ENCODE data around the gene MOG. TPM values are rescaled to one million over a fixed set of nuclear protein-coding genes. Genes with fewer than 3 reads are reported as not detected.

The MOG gene
- total RNA-seq, 3 donors from 2014 or later: not detected

DNA sequence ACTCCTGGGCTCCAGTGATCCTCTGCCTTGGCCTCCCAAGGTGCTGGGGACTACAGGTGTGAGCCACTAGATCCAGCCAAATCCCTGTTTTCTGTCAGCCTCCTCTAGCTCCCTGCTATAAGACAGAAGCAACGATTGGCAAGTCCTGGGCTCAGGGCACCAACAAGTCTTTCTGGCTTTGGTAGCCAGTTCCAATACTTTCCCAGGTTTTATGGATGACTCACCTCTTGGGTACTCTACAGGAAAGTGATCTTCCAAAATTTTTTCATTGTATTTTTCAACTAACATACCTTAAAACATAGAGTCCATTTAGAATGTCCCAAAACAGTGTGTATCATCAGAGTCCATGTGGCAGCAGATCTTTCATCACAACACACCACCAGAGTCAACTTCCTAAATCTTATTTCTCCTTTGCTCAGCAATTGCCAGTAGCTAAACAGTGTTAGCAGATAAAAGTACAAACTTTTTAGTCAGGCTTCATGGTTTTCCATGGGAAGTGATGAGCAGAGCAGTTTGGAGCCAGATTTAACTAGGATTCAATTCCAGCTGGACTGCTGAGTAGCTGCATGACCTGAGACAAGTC, 37.2 kb upstream of the MOG start:
- H3K4me1 ChIP-seq (ENCODE audit: low read depth): no peaks in the 10 kb centered on the region
- ATAC-seq (no peak), DNase-seq (no peak)
- TF ChIP-seq, protein P1, sequence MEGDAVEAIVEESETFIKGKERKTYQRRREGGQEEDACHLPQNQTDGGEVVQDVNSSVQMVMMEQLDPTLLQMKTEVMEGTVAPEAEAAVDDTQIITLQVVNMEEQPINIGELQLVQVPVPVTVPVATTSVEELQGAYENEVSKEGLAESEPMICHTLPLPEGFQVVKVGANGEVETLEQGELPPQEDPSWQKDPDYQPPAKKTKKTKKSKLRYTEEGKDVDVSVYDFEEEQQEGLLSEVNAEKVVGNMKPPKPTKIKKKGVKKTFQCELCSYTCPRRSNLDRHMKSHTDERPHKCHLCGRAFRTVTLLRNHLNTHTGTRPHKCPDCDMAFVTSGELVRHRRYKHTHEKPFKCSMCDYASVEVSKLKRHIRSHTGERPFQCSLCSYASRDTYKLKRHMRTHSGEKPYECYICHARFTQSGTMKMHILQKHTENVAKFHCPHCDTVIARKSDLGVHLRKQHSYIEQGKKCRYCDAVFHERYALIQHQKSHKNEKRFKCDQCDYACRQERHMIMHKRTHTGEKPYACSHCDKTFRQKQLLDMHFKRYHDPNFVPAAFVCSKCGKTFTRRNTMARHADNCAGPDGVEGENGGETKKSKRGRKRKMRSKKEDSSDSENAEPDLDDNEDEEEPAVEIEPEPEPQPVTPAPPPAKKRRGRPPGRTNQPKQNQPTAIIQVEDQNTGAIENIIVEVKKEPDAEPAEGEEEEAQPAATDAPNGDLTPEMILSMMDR (IDR thresholded peaks at IDR 0.05): no peak
- intact Hi-C loops (cut with DNase I, micrococcal nuclease): no loop called here
- no peaks in the 10 kb centered on the region for H3K9me3 ChIP-seq
- H3K36me3 ChIP-seq (ENCODE audit: low read depth): no peaks in the 10 kb centered on the region
- no peak overlapping the region for H3K4me3 ChIP-seq

DNA sequence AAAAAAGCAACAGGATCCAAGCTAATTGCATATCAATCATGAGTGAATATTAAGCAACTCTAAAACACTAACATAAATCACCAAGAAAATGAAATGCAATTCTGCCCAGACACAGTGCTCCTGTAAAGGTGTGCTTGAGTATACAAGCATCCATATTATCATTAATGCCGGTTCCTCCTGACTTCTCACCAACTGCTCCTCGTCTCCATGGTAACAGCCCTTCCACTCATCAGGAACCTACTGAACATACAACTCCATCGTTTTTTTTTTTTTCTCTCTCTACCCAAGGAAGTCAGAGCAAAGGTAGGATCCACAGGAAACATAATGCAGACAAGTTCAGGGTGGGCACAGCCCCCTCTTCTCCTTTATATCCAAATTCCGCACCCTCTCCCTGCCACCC, 36.3 kb upstream of the MOG start:
- ATAC-seq (no peak), DNase-seq (no peak)
- H3K9me3 ChIP-seq: no peaks in the 10 kb centered on the region
- no peaks in the 10 kb centered on the region for H3K4me1 ChIP-seq (ENCODE audit: low read depth)
- H3K4me3 ChIP-seq: no peak overlapping the region
- no peaks in the 10 kb centered on the region for H3K36me3 ChIP-seq (ENCODE audit: low read depth)
- intact Hi-C loops (cut with DNase I, micrococcal nuclease): no loop called here
- TF ChIP-seq, protein P1 (IDR thresholded peaks at IDR 0.05): no peak

GRCh38 chr6:29624520-29624961, 32.4 kb upstream of the MOG start:
- intact Hi-C loops (cut with DNase I, micrococcal nuclease): no loop called here
- DNase-seq (no peak), ATAC-seq (no peak)
- Histone ChIP-seq H3K4me3 (no peak overlapping the region), H3K9me3 (no peaks in the 10 kb centered on the region), H3K36me3 (ENCODE audit: low read depth) (no peaks in the 10 kb centered on the region), H3K4me1 (ENCODE audit: low read depth) (peaks cover 9% of the 10 kb centered on the region)
- TF ChIP-seq, protein P1 (IDR thresholded peaks at IDR 0.05): no peak

DNA sequence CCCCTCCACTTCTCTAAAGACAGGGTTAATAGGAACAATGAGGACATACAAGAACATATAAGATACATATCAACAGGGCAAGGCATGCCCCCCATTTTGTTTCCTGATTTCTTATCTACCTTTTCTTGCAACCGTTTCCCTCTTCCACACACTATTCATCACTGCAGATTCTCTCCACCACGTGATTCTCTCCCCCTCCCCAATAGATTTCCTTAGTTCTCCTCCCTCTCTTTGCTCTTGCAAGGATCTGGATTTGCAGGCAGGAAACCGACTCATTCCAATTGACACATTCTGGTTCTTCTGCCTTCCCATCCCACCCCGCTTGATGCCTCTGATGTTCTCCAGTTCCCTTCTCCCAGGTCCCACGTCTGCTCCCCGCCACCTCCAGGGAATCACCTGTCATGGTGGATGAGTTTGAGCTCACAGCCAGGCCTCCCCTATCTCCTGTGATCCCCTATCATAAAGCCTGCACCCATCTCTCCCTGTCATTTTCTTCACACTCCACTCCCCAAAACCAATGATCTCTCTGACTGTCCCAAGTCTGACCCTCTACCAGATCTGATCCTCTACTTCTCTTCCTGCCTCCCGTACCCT, 31.5 kb upstream of the MOG start:
- no peak for ATAC-seq
- intact Hi-C loops (cut with DNase I, micrococcal nuclease): no loop called here

DNA sequence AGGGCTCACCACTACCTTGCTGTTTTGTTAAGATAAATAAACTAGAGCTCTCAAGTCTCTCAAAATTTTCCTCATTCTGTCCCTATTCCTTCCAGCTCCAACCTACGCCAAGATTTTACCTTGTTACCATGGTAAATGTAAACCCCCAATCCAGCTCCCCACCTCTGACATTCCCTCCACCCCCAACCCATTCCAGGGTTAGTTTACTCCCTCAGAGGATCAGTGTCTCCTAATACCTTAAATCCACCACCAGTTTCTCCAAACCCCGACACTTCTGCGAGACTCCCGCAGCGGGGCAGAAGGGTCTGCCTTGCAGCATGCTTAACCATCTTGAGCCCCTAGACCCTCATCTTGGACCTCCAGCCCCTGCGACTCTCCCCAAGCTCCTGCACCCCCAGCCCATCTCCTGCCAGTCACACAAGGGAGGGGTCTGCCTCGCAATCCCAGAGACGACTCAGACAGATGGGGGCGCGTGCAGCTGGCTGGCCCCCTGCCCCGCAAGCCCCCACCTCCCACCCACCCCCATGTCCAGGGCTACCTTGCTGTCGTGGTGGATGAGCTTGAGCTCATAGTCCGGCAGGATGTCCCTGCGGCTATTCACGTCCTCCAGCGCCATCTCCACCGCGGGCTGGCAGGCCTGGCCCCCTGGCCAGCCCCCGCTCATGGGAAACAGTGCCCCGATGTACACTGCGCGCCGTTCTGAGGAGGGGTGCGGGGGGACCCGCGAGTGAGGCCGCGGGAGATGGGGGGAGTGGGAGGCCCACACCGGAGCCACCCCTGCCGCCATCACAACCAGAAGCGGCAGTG, 29.7 kb upstream of the MOG start:
- peaks cover 15% of the 10 kb centered on the region for H3K4me1 ChIP-seq (ENCODE audit: low read depth)
- intact Hi-C loops (cut with DNase I, micrococcal nuclease): no loop called here
- no peaks in the 10 kb centered on the region for H3K9me3 ChIP-seq
- no peaks in the 10 kb centered on the region for H3K36me3 ChIP-seq (ENCODE audit: low read depth)
- ATAC-seq: no peak
- TF ChIP-seq, protein P1 (IDR thresholded peaks at IDR 0.05): no peak
- H3K4me3 ChIP-seq: no peak overlapping the region
- DNase-seq: peak in 1 of 3 donors; percentile 54

More for the DNA sequence above, 31.5 kb upstream of the MOG start:
- no peak for DNase-seq
- Histone ChIP-seq H3K4me3 (no peak overlapping the region), H3K36me3 (ENCODE audit: low read depth) (no peaks in the 10 kb centered on the region), H3K9me3 (no peaks in the 10 kb centered on the region), H3K4me1 (ENCODE audit: low read depth) (peaks cover 9% of the 10 kb centered on the region)
- TF ChIP-seq, protein P1 (IDR thresholded peaks at IDR 0.05): no peak
